NCI-H748 (cell line): Measurements from ENCODE around the gene TRABD2A.
"Not testable (repeated sequence)": the region's sequence is repeated elsewhere in the genome, so short reads cannot be mapped to it uniquely, and the experiment has no call there.

Source experiments
- DNase-seq: peaks from one replicate; lab custom pipeline; 2025; ENCODE audit not compliant: unreplicated experiment; lab: John Stamatoyannopoulos, UW

TRABD2A gene

GRCh38 chr2:84880645-84881521 lies at the start of gene TRABD2A:
TRABD2A (minus strand) TSS chr2:84881084; CDS start chr2:84881039, 45 bp downstream.
- DNase-seq, result peak; percentile 22

- no peak for DNase-seq
These were observed 46.4 kb upstream of the TRABD2A start for GRCh38 chr2:84927275-84927627.

- DNase-seq, result peak; percentile 87
These were observed 45.0 kb upstream of the TRABD2A start for GRCh38 chr2:84925724-84926376.

- DNase-seq, result no peak
These were observed 44.4 kb upstream of the TRABD2A start for GRCh38 chr2:84925336-84925723.

DNA sequence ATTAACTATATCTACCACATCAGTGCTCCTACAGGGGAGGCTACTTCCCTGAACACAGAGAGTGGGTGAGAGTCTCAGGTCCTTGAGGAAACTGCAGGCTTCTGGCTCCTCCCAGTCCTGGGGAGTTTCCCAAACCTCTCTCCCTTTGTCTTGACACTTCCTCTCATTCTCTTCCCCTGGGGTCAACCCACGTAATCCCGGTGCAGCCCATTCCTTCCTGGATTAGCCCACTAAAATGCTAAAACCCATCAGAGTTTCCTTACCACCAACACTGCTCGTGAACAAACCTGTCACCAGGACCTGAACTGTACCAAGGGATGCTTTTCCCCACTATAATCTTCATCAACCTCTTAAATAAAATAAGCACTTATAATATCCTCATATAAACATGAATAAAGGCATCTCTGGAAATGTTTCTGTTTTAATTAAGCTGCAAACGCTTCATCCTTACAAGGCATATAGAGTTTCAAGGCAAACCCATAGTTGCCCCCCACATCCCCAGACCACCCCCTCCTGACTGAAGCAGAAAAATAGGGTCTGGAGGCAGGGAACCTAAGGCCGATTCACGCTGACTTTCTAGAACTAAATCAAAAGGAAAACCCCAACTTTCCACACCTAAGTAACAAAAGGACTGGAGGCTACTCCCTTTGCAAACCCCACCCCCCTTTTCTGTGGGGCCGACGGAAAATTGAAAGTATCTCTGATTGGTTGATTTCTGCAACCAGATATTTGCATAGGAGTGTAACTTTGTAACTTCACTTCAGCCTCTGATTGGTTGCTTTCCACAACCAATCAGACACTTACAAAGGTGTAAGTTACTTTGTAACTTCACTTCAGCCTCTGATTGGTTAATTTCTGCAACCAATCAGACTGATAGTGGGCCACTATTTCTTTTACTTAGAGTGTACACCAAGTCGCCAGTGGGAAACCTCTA lies 43.6 kb upstream of the TRABD2A start:
- no peak for DNase-seq

DNA sequence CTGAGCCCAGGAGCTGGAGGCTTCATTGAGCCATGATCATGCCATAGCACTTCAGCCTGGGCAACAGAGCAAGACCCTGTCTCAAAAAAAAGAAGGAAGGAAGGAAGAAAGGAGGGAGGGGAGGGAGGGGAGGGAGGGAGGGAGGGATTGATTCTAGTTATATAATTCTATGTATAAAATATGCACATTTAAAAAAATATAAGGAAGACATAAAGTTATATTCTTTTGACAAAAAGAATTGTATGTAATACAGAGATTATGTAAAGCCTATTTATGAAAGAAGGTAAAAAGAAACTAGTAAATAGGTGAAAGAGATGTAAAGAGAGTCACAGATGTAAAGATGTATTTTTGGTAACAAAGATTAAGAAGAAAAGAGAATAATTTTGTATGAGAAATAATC lies 42.1 kb upstream of the TRABD2A start:
- DNase-seq, result no peak

DNA sequence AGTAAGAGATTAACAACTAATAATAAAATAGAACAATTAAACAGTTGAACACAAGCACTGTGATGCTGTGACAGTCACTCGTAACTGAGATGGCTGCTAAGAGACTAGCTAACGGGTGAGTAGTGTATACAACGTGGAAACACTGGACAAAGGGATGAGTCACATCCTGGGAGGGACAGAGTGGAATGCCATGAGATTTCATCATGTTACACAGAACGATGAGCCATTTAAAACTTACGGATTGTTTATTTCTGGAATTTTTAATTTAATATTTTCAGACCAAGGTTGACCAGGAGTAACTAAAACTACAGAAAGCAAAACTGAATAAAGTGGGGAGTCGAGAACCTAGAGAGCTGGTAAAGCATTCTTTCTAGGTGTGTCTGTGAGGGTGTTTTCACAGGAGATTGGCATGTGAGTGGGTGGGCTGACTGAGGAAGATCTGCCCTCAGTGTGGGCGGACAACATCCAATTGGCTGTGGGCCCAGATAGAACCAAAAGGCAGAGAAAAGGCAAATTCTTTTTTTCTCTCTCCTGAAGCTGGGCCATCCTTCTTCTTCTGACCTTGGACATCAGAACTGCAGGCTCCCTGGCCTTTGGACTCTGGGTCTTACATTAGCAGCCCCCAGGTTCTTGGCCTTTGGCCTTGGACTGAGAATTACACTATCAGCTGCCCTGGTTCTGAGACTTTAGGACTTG lies 39.1 kb upstream of the TRABD2A start:
- no peak for DNase-seq

GRCh38 chr2:84918430-84918829 lies 37.5 kb upstream of the TRABD2A start:
- DNase-seq, result no peak

- DNase-seq, result not testable (repeated sequence)
These were observed 36.9 kb upstream of the TRABD2A start for GRCh38 chr2:84917821-84918220.

- not testable (repeated sequence) for DNase-seq
These were observed 34.8 kb upstream of the TRABD2A start for GRCh38 chr2:84915675-84916074.

DNA sequence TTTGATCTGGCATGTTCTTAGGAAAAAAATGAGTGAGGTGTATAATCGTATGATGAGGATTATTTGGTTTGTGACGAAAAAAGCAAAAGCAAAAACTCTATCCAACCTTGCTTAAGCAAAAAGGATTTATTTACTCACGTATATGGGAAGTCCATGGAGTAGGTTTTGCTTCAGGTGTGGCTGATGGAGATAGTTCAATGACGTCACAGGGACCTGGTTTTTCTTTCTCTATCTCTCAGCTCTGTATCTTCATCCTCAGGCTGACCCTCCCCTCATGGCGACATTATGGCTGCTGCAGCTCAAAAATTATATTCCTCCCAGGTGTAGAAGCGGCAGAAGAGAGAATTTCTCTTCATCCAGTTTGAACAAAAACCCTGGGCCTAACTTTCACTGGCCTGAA lies 33.5 kb upstream of the TRABD2A start:
- no peak for DNase-seq

DNA sequence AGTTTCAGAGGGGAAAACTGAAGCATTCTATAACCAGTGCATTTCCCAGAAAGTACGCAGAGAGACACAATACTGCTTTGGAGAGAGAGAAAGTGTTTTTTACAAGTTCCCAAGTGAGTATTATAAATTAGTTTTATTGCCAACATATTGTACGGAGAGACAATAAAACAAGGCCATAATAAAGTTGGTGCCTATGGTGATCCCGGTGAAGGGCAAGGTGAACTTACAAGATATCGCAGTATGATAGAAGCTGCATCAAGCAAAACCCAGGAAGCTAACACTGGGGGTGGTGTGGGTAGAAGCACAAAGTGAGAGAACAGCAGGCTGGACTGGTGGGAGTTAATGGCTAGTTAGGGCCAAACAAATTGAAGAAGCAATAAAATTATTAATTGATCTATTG lies 32.1 kb upstream of the TRABD2A start:
- no peak for DNase-seq

GRCh38 chr2:84911135-84911678 lies 30.3 kb upstream of the TRABD2A start:
- no peak for DNase-seq

- DNase-seq, result no peak
These were observed 28.2 kb upstream of the TRABD2A start for GRCh38 chr2:84908948-84909713.

GRCh38 chr2:84906900-84907714 lies 26.2 kb upstream of the TRABD2A start:
- DNase-seq, result peak; percentile 30

- peak; percentile 47 for DNase-seq
These were observed 25.4 kb upstream of the TRABD2A start for GRCh38 chr2:84906108-84906899.

GRCh38 chr2:84905181-84906107 lies 24.6 kb upstream of the TRABD2A start, which contains the start of gene TMSB10:
TMSB10 (plus strand) TSS chr2:84905656.
- peak; percentile 73 for DNase-seq
